SK-N-MC (cell line): ENCODE data around the gene TOR1AIP1.

ENCODE experiments used
- EZH2 ChIP-seq: fragments of 200-600 bp; sonication (generic); IDR thresholded peaks from one replicate; pipeline ENCODE4 v1.6.1; 2017; ENCODE audit warnings: antibody characterized with exemption
- POLR2AphosphoS5 ChIP-seq: IDR thresholded peaks from 2 replicates; pipeline ENCODE4 v1.6.1; 2012; ENCODE audit warnings: mild to moderate bottlenecking, low read depth, low read length, borderline replicate concordance

DNA sequence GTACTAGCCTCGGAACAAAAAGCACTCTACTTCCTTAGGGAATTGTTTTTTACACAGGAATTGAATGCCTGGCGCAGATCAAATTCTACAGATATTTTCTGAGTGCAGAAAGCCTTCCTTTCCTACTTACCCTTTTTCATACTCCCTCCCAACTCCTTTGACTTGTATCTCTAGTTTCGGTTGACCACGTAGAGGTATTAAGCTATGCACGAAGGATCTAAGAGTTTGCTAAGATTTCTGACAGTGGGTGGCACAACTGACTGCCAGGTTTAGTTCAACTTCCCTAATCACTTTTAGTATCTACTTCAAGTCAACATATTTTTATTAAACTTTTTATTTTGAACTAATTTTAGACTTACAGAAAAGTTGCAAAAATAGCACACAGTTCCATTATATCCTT, 9.5 kb upstream of the TOR1AIP1 start:
- no peak for TF ChIP-seq EZH2
- TF ChIP-seq POLR2AphosphoS5, result no peak
